ENCODE measurements around the gene HSPBAP1.

HSPBAP1 gene

GRCh38 chr3:122730240-122730639 lies 63.4 kb downstream of the HSPBAP1 start:
- H3K27ac ChIP-seq (ENCODE audit: low read length): no peak overlapping the region
- no peaks in the 10 kb centered on the region for H3K4me1 ChIP-seq (ENCODE audit: low read length)
- no peaks in the 10 kb centered on the region for H3K27me3 ChIP-seq (ENCODE audit: low read depth, low read length)
- H3K4me3 ChIP-seq (ENCODE audit: low read length): no peak overlapping the region
- H4K20me1 ChIP-seq (ENCODE audit: insufficient read depth, low read length): no peaks in the 10 kb centered on the region
- peaks cover 57% of the 10 kb centered on the region for H3K36me3 ChIP-seq (replicated peaks; ENCODE audit: low read depth, low read length)
- no peak overlapping the region for H3K4me2 ChIP-seq (ENCODE audit: low read length)
- H3K79me2 ChIP-seq (ENCODE audit: low read length): no peaks in the 10 kb centered on the region
- no peak overlapping the region for H2AFZ ChIP-seq (ENCODE audit: low read depth, low read length)
- H3K9me3 ChIP-seq (ENCODE audit: insufficient read depth, low read length): no peaks in the 10 kb centered on the region
- no peak overlapping the region for H3K9ac ChIP-seq (ENCODE audit: low read length)
- TF ChIP-seq, protein P1, sequence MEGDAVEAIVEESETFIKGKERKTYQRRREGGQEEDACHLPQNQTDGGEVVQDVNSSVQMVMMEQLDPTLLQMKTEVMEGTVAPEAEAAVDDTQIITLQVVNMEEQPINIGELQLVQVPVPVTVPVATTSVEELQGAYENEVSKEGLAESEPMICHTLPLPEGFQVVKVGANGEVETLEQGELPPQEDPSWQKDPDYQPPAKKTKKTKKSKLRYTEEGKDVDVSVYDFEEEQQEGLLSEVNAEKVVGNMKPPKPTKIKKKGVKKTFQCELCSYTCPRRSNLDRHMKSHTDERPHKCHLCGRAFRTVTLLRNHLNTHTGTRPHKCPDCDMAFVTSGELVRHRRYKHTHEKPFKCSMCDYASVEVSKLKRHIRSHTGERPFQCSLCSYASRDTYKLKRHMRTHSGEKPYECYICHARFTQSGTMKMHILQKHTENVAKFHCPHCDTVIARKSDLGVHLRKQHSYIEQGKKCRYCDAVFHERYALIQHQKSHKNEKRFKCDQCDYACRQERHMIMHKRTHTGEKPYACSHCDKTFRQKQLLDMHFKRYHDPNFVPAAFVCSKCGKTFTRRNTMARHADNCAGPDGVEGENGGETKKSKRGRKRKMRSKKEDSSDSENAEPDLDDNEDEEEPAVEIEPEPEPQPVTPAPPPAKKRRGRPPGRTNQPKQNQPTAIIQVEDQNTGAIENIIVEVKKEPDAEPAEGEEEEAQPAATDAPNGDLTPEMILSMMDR (IDR thresholded peaks at IDR 0.05; ENCODE audit: low read depth, low read length): no peak
- TF ChIP-seq EZH2phosphoT487 (IDR thresholded peaks at IDR 0.05; ENCODE audit: low read depth): no peak

DNA sequence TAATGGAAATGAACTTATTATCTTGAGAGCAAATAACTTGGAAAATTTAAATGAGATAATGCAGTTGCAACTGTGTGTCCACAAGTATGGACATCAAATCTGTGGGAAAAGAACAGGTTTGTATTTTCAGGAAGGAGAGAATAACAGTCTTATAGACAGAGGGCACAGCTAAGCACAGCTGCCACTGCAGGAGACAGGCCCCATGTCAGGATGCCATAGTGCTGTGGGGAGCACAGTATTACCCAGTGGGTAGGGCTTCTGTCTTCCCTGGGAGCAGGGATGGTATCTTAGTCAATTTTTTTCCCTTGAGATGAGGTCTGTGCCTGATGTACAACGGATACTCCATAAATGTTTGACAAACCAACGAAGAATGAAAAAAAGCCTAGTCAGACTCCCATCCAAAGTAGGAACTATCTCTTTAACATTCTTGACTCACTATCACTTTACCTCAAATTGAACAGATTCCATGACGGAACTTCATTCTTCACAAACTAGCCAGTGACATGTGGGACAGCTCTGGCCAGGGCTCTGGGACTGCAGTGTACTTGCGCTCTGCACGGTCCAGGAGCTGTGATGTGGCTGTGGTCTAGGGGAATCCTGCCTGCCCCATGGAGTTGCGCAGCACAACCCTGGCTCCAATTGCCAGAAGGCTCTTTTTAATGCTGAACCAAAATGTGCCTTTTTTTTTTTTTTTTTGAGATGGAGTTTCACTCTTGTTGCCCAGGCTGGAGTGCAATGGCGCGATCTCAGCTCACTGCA lies 64.7 kb downstream of the HSPBAP1 start:
- H3K4me2 ChIP-seq (ENCODE audit: low read length): no peak overlapping the region
- H3K4me3 ChIP-seq (ENCODE audit: low read length): no peak overlapping the region
- H3K79me2 ChIP-seq (ENCODE audit: low read length): no peaks in the 10 kb centered on the region
- no peaks in the 10 kb centered on the region for H4K20me1 ChIP-seq (ENCODE audit: insufficient read depth, low read length)
- no peak overlapping the region for H2AFZ ChIP-seq (ENCODE audit: low read depth, low read length)
- TF ChIP-seq, protein P1 (IDR thresholded peaks at IDR 0.05; ENCODE audit: low read depth, low read length): no peak
- TF ChIP-seq EZH2phosphoT487 (IDR thresholded peaks at IDR 0.05; ENCODE audit: low read depth): no peak
- H3K27me3 ChIP-seq (ENCODE audit: low read depth, low read length): no peaks in the 10 kb centered on the region
- no peak overlapping the region for H3K27ac ChIP-seq (ENCODE audit: low read length)
- no peaks in the 10 kb centered on the region for H3K4me1 ChIP-seq (ENCODE audit: low read length)
- peaks cover 62% of the 10 kb centered on the region for H3K36me3 ChIP-seq (replicated peaks; ENCODE audit: low read depth, low read length)
- H3K9me3 ChIP-seq (ENCODE audit: insufficient read depth, low read length): no peaks in the 10 kb centered on the region
- no peak overlapping the region for H3K9ac ChIP-seq (ENCODE audit: low read length)

DNA sequence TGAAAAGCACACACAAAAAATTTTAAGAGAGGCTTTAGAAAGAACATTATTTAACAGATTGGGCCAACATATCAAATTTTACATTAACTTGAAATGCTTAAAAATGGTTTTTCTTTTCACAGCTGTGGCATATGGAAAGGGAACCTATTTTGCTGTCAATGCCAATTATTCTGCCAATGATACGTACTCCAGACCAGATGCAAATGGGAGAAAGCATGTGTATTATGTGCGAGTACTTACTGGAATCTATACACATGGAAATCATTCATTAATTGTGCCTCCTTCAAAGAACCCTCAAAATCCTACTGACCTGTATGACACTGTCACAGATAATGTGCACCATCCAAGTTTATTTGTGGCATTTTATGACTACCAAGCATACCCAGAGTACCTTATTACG lies 65.4 kb downstream of the HSPBAP1 start:
- no peak overlapping the region for H3K27ac ChIP-seq (ENCODE audit: low read length)
- H3K36me3 ChIP-seq (replicated peaks; ENCODE audit: low read depth, low read length): peaks cover 70% of the 10 kb centered on the region

GRCh38 chr3:122727766-122728165 lies 65.9 kb downstream of the HSPBAP1 start:
- Histone ChIP-seq H3K9ac (ENCODE audit: low read length) (no peak overlapping the region), H3K79me2 (ENCODE audit: low read length) (no peaks in the 10 kb centered on the region), H3K36me3 (replicated peaks; ENCODE audit: low read depth, low read length) (peaks cover 72% of the 10 kb centered on the region), H3K9me3 (ENCODE audit: insufficient read depth, low read length) (no peaks in the 10 kb centered on the region), H3K4me3 (ENCODE audit: low read length) (no peak overlapping the region), H3K27me3 (ENCODE audit: low read depth, low read length) (no peaks in the 10 kb centered on the region), H2AFZ (ENCODE audit: low read depth, low read length) (no peak overlapping the region), H3K4me1 (ENCODE audit: low read length) (no peaks in the 10 kb centered on the region), H3K27ac (ENCODE audit: low read length) (no peak overlapping the region), H3K4me2 (ENCODE audit: low read length) (no peak overlapping the region), H4K20me1 (ENCODE audit: insufficient read depth, low read length) (no peaks in the 10 kb centered on the region)
- TF ChIP-seq EZH2phosphoT487 (IDR thresholded peaks at IDR 0.05; ENCODE audit: low read depth): no peak
- TF ChIP-seq, protein P1 (IDR thresholded peaks at IDR 0.05; ENCODE audit: low read depth, low read length): no peak

More for the DNA sequence above, 65.4 kb downstream of the HSPBAP1 start:
- H3K27me3 ChIP-seq (ENCODE audit: low read depth, low read length): no peaks in the 10 kb centered on the region
- no peak overlapping the region for H2AFZ ChIP-seq (ENCODE audit: low read depth, low read length)
- no peak overlapping the region for H3K4me3 ChIP-seq (ENCODE audit: low read length)
- H3K79me2 ChIP-seq (ENCODE audit: low read length): no peaks in the 10 kb centered on the region
- H3K4me1 ChIP-seq (ENCODE audit: low read length): no peaks in the 10 kb centered on the region
- H4K20me1 ChIP-seq (ENCODE audit: insufficient read depth, low read length): no peaks in the 10 kb centered on the region
- no peak overlapping the region for H3K9ac ChIP-seq (ENCODE audit: low read length)
- TF ChIP-seq, protein P1 (IDR thresholded peaks at IDR 0.05; ENCODE audit: low read depth, low read length): no peak
- no peak for TF ChIP-seq EZH2phosphoT487 (IDR thresholded peaks at IDR 0.05; ENCODE audit: low read depth)
- no peak overlapping the region for H3K4me2 ChIP-seq (ENCODE audit: low read length)
- no peaks in the 10 kb centered on the region for H3K9me3 ChIP-seq (ENCODE audit: insufficient read depth, low read length)

Data from OCI-LY3 (cell line).